A673 (cell line): ENCODE data around the gene MEGF6.
"Not testable (repeated sequence)": the region's sequence is repeated elsewhere in the genome, so short reads cannot be mapped to it uniquely, and the experiment has no call there.

ENCODE experiments used
- EZH2 ChIP-seq: fragments of 200-600 bp; sonication (generic); IDR thresholded peaks from 2 replicates; pipeline ENCODE4 v1.6.1; 2017; ENCODE audit warnings: borderline replicate concordance, low read depth, mild to moderate bottlenecking, mixed read lengths, antibody characterized with exemption, low read length; ENCODE audit not compliant: poor library complexity, severe bottlenecking
- TF ChIP-seq, protein P1 (sequence below): fragments of 300-800, 200-600 bp; sonication (generic); conservative IDR thresholded peaks from 2 replicates; pipeline ENCODE4 v1.5.1; 2017; ENCODE audit warnings: low read depth, mild to moderate bottlenecking, antibody characterized with exemption, low read length, moderate library complexity, mixed read lengths

DNA sequence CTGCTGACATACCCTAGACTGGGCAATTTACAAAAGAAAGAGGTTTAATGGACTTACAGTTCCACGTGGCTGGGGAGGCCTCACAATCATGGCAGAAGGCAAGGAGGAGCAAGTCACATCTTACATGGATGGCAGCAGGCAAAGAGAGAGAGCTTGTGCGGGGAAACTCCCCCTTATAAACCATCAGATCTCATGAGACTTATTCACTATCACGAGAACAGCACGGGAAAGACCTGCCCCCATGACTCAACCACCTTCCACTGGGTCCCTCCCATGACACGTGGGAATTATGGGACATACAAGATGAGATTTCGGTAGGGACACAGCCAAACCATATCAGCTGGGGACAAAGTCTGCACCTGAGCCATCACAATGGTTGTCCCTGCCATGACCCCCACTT is 35.8 kb downstream of the MEGF6 start:
- TF ChIP-seq, protein P1, sequence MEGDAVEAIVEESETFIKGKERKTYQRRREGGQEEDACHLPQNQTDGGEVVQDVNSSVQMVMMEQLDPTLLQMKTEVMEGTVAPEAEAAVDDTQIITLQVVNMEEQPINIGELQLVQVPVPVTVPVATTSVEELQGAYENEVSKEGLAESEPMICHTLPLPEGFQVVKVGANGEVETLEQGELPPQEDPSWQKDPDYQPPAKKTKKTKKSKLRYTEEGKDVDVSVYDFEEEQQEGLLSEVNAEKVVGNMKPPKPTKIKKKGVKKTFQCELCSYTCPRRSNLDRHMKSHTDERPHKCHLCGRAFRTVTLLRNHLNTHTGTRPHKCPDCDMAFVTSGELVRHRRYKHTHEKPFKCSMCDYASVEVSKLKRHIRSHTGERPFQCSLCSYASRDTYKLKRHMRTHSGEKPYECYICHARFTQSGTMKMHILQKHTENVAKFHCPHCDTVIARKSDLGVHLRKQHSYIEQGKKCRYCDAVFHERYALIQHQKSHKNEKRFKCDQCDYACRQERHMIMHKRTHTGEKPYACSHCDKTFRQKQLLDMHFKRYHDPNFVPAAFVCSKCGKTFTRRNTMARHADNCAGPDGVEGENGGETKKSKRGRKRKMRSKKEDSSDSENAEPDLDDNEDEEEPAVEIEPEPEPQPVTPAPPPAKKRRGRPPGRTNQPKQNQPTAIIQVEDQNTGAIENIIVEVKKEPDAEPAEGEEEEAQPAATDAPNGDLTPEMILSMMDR: not testable (repeated sequence)
- TF ChIP-seq EZH2: not testable (repeated sequence)
